GM12865 (cell line): ENCODE data around the gene TRIP10.
A peak's percentile ranks its signal among the peaks of the same experiment; 100 is the strongest.

Experiments used
- DNase-seq: peaks from one replicate; pipeline ENCODE4 v3.0.0; 2010; ENCODE audit warnings: low read depth
- H3K4me3 ChIP-seq: 2 replicates; pipeline ENCODE4 v1.5.1; 2011; ENCODE audit warnings: mild to moderate bottlenecking, low read depth, low read length, control low read depth
- TF ChIP-seq, protein P1 (sequence below): IDR thresholded peaks from 2 replicates; pipeline ENCODE4 v1.5.1; 2011; ENCODE audit warnings: low read length, control low read depth, low read depth, inconsistent platforms; ENCODE audit not compliant: insufficient read depth; ENCODE audit errors: missing control alignments

TRIP10 gene

GRCh38 chr19:6778386-6778785 lies 38.9 kb downstream of the TRIP10 start:
- peak; percentile 63 for DNase-seq
- TF ChIP-seq, protein P1, sequence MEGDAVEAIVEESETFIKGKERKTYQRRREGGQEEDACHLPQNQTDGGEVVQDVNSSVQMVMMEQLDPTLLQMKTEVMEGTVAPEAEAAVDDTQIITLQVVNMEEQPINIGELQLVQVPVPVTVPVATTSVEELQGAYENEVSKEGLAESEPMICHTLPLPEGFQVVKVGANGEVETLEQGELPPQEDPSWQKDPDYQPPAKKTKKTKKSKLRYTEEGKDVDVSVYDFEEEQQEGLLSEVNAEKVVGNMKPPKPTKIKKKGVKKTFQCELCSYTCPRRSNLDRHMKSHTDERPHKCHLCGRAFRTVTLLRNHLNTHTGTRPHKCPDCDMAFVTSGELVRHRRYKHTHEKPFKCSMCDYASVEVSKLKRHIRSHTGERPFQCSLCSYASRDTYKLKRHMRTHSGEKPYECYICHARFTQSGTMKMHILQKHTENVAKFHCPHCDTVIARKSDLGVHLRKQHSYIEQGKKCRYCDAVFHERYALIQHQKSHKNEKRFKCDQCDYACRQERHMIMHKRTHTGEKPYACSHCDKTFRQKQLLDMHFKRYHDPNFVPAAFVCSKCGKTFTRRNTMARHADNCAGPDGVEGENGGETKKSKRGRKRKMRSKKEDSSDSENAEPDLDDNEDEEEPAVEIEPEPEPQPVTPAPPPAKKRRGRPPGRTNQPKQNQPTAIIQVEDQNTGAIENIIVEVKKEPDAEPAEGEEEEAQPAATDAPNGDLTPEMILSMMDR = no peak
- no peak overlapping the region for H3K4me3 ChIP-seq

DNA sequence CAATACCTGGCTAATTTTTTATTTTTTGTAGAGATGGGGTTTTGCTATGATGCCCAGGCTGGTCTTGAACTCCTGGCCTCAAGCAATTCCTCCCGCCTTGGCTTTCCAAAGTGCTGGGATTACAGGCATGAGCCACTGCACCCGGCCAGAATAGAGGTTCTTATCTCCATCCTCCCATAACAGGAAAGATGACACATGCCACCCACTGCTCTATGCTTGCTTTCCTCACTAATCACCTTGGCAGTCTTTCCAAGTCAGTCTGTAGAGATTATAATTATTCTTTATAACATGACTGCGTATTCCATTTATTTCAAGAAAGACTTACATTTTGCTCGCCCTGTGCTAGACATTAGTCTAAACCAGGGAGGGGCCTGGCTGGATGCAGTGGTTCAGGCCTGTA lies 39.7 kb downstream of the TRIP10 start:
- DNase-seq = no peak
- TF ChIP-seq, protein P1 = no peak
- H3K4me3 ChIP-seq = no peak overlapping the region

DNA sequence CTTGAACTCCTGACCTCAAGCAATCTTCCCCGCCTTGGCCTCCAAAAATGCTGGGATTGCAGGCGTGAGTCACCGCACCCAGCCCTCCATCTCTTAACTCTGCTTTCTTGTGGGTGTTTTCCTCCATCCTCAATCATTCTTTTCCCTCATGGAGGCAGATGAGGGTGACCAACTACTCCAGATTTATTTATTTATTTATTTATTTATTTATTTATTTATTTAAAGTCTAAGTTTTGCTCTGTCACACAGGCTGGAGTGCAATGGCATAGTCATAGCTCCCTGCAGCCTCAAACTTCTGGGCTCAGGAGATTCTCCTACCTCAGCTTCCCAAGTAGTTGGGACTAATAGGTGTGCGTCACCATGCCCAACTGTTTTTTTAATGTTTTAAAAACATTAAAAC lies 47.9 kb downstream of the TRIP10 start:
- H3K4me3 ChIP-seq = no peak overlapping the region
- TF ChIP-seq, protein P1 = no peak
- no peak for DNase-seq

GRCh38 chr19:6788896-6789295 lies 49.4 kb downstream of the TRIP10 start:
- TF ChIP-seq, protein P1 = no peak
- no peak overlapping the region for H3K4me3 ChIP-seq
- DNase-seq = no peak

- TF ChIP-seq, protein P1 = no peak
- DNase-seq = no peak
Measured at GRCh38 chr19:6790194-6791128, 51.0 kb downstream of the TRIP10 start.

DNA sequence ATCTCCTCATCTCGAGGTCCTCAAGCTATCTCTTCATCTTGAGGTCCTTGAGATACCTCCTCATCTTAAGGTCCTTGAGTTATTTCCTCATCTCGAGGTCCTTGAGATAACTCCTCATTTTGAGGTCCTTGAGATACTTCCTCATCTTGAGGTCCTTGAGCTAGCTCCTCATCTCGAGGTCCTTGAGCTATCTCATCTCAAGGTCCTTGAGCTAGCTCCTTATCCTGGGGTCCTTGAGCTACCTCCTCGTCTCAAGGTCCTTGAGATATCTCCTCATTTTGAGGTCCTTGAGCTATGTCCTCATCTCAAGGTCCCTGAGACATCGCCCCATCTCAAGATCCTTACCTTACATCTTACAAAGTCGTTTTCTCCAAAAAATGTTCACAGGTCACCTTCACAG lies 51.8 kb downstream of the TRIP10 start:
- TF ChIP-seq, protein P1 = no peak
- H3K4me3 ChIP-seq = no peak overlapping the region
- DNase-seq = no peak

More at GRCh38 chr19:6790194-6791128, 51.0 kb downstream of the TRIP10 start:
- H3K4me3 ChIP-seq = no peak overlapping the region
